ENCODE data around the gene LYPD6.

The LYPD6 gene

DNA sequence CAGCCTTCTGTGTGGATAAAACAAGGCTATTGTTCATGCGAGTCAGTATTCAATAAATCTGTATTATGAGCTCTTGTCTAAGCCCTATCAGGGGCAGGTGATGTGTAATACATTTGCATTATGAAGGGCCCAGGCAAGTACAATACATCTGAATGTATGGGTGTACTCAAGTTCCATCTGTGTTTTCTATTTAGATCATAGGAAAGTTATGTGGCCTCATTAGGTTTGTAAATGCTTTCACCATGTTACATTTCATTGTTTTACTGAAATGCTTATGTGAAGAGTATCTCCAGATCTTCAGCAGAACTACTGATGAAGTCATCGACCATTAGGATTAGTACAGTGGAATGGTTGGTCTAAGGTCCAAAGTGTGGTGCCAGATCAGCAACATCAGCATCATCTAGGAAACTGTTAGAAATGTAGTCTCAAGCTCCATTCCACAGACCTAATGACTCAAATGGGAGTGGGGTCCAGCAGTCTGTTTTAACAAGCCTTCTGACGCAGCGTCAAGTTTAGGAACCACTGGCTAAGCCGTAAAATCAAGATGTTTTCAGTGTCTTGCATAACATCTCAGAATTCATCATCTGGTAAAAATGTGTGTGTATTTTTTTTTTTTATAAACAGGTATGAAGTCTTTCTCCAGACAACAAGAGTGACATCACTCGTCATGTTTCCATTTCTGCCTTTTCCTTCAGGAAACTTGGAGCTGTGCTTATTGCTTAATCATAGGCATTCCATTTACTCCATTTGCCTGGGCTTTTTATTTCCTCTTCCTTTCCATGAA is 80.5 kb downstream of the LYPD6 start:
- DNase-seq: no peak

DNA sequence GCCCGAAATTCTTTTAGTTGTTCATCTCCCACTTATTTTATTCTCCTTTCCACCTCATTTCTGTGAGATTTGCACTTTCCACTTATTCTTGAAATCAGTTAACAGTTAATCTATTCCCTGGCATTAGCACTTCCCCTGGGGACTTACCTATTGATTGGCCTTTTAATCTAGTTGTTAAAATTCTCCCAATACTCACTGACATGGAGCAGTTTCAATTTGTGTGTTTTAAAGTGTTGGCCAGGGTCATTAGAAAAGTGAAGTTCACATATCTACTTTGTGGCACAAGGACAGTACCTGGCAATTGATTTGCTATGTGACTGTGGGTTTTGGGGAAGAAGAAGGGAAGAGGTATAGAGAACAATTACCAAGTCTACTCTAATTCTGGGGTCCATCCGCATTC is 83.1 kb downstream of the LYPD6 start:
- DNase-seq: no peak

DNA sequence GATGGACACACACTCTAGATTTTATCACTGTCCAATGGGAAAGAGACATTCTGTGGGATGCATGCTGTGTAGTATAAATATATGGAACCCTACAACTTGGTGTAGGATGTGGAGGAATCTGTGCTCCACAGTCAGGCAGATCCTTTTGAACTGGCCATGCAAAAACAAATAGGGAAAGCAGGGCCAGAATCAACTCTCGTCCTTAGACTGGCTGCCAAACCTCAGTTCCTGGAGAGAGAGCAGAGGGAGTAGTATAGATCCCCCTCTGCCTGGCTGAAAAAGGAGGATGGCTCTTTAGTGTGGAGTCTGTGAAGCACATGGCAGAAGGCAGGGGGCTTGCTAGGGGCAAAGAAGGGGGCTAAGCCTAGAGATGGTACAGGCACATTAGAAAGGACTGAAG is 84.7 kb downstream of the LYPD6 start:
- no peak for DNase-seq

DNA sequence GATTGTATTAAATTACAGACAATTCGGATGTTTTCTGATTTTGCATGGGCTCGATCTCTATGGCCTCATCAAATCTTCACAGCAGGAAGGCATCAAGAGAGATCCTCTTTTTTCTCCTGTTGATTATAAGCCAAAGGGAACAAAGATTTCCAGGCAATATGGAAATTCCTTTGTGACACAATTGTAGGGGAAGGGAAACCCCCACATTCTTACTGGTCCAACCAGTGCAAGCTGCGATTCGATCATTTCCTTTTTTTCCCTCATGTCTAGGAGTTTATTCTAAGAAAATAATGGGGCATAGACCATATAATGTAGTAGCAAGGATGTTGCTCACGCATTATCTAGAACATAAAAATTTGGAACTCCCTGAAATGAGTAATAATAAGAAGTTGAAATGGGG is 87.7 kb downstream of the LYPD6 start:
- no peak for DNase-seq

DNA sequence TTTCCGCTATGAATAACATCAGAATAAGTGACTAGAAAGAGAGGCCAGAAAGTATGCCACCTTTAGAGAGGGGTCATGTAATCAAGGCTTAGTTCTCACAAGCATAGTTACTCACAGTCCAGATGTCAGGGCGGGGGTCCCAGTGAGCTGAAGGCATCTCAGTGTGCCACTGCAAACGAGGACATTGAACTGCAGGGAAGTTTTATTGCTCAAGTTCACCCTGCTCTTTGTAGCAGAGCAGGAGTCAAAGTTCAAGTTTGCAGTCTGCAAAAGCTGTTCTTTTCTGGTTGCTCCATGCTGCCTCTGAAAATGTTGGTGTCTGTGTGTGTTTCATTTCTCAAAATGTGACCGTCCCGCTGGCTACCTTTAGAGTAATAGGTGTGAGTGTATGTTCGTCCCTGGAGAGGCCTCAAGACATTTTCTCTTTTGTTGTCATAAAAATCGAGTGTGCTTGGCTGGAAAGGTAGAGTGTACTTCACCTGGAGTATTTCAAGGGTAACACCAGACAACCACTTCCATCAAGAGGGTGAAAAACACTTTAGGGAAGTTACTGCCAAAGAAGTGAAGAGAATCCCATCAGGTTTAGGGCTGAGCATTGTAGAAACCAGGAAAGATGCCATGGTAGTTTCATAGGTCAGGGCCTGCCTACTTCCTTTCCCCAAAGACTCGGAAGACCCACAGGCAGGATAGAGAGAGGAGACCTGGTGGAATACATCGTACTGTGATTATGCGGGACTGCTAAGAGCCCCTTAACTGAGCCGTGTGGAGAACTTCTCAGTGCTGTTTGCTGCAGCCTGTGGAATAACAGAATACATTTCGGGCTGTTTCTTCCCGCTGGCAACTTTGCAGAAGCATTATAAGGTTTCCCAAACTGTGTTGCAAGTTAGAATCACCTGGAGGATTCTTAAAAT is 89.9 kb downstream of the LYPD6 start:
- no peak for DNase-seq

GRCh38 chr2:149421791-149422190 is 91.4 kb downstream of the LYPD6 start:
- no peak for DNase-seq

DNA sequence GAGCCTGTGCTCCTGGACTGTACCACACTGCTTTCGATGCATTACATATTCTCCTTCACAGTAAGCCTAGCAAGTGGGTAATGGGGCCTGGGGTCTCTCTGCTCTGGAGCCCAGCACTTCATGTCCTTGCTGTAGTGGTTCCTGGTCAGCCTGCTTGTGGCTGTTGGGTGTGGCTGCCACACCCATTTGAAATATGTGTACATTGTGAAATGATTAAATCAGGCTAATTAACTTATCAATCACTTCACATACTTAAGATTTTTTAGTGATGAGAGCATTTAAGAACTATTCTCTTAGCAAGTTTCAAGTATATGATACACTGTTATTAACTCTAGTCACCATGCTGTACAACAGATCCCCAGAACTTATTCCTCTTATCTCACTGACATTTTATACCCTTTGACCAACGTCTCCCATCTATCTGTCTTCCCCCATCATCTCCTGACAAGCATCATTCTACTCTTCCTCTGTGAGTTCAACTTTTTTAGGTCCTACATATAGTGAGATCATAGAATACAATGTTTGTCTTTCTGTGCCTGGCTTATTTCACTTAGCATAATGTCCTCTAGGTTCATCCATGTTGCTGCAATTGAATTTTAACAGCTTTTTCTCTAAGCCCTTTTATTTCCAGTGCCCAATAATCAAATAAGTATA is 92.1 kb downstream of the LYPD6 start:
- no peak for DNase-seq

- DNase-seq: no peak
Observed at GRCh38 chr2:149422991-149423338, 92.6 kb downstream of the LYPD6 start.

DNA sequence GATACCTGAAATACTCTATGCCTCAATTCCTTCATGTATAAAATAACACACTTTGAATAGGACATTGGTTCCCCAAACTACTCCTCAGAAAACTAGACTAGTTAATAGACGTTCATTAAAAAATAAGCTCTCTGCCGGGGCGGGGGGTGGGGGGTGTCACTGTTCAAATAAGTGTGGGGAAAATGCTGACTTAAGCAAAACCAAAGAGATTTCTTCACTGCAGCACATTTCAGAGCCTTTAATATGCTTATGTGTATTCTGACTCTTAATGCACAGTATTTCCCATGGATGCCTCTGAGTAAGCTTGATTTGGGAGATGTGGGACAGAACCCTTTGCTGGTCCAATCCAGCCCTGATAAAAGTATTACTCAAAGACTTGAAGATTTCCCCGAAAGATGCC is 93.2 kb downstream of the LYPD6 start:
- no peak for DNase-seq

DNA sequence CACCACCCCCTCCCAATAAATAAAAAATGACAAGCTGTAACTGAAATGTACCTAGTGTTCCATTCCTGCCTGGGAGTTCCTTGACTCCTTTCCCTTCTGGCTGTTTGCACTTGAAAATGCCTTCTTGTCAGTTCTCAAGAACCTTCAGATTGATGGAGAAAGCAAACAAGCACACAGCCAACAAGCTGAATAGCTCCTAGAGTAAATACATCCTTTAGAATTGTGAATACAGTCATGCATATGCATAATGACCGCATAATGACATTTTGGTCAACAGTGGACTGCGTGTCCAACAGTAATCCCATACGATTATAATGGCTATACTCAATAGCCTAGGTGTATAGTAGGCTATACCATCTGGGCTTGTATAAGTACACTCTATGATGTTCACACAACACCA is 97.0 kb downstream of the LYPD6 start:
- DNase-seq: no peak

GRCh38 chr2:149428783-149429182 is 98.4 kb downstream of the LYPD6 start:
- DNase-seq: no peak

GRCh38 chr2:149430743-149431736 is 100.7 kb downstream of the LYPD6 start:
- DNase-seq: no peak

DNA sequence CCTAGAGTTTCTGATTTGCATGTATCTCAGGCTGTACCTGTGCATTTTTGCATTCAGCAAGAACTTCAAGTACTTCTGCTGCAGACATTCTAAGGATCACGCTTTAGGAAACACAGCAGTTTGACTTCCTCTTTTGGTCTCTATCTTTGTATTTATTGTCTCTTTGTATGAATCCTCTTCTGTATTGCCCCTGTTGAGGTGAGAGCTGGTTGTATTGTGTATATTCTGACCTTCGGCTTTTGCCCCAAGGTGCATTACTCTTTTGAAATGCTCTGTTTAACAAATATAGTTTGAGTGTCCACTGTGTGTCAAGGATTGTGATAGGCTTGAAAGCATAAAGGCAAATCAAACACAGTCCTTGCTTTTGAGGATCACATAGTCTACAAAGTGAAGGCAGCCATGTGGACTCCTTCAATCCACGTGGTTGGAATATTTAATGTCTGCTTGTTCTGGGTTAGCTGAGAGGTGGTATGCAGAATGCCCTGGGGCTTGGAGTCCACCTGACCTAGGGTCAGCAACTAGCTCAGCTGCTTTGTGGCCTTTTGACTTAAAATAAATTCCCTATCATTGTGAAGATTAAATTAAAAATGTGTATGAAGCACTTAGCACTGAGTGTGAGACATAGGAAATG is 108.1 kb downstream of the LYPD6 start:
- no peak for DNase-seq

- no peak for DNase-seq
Observed at GRCh38 chr2:149441255-149441654, 110.9 kb downstream of the LYPD6 start.

DNA sequence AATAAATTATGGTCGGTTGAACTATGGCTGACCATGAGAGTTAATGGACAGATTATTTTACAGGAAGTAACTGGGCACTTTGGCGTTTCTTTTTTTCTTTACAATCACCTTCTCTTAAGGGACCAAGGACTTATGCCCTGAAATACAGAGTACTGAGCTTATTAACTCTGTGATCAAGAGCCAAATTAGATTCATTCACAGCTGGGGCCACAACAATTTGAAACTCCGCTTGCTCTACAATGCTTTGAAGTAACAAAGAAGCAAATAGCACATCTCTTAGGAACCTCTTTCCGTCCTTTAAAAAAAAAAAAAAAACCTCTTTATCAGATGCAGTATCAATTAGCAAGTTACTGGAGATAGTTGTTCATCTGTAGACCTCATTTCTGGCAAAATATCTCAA is 112.0 kb downstream of the LYPD6 start:
- no peak for DNase-seq

GRCh38 chr2:149443150-149443549 is 112.8 kb downstream of the LYPD6 start:
- DNase-seq: no peak

GRCh38 chr2:149446748-149447147 is 116.4 kb downstream of the LYPD6 start:
- no peak for DNase-seq

DNA sequence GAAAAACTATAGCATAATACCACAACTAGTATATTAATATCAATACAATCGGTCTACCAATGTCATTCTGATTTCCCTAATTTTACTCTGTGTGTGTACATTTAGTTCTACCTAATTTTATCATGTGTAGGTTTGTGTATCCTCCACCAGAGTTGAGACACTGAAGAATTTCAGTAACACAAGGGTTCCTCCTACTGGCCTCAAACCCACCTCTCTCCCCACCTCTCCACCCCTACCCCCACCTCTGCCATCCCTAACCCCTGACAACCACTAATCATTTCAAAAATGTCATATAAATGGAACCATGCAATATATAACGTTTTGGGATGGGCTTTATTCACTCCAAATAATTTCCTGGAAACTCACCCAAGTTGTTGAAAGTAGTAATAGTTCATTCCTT is 117.9 kb downstream of the LYPD6 start:
- no peak for DNase-seq

- DNase-seq: no peak
Observed at GRCh38 chr2:149449017-149449416, 118.6 kb downstream of the LYPD6 start.

DNA sequence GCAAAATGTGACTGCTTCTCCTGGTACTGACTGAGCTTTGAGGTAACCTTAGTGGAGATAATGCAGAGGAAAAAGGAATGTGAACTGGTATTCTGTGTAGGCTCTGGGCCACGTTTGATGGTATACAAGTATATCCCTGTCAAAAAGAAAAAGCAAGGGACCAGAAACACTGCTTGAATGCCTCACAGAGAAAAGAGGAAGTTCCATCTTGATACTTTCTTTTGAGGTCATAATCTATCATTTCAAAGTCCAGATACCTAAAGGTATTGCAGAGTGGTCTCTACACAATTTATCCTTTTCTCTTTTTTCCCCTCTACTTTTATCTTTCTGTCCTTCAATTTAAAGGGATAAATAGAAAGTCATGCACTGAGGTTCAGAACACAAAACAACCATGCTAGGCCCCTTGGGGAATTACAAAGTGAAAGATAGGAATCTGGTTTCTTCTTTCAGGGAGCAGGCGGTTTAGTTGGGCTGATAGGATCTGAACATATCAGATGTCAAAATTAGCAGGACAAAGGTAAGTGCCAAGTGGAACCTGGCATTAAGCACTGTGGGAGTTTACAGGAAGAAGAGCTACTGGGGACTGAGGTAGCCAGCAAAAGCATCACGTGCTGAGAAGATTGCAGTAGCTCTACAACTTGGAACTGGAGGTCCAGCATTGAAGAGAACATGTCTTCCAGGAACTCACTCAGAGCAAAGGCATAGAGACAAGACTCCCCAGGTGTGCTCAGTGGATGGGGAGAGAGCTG is 121.2 kb downstream of the LYPD6 start:
- no peak for DNase-seq

DNA sequence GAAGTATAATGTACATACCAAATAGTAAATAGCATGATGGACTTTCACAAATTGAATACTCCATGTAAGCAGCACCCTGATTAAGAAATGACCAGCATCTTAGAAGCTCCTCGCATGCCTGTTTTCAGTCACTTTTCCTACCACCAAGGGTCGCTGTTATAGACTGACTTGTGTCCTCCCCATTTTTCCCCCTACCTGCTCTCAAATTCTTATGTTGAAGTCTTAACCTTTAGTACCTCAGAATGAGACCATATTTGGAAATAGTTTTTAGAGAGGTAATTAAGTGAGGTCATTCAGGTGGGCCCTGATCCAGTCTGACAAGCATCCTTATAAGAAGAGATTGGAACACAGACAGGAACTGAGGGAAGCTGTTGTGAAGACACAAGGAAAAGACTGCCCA is 125.9 kb downstream of the LYPD6 start:
- no peak for DNase-seq

Data from stimulated activated CD4-positive, alpha-beta T cell treated with anti-CD3 and anti-CD28 coated beads, Interleukin-15, amount 100 ng/mL, for 24 hours (primary cell).